Left ventricle myocardium inferior (tissue), 1 donor: ENCODE results near the gene ZDHHC5. TPM values are rescaled to one million over a fixed set of nuclear protein-coding genes. Genes with fewer than 3 reads are reported as not detected.

Source experiments
- DNase-seq: peaks from one replicate; pipeline ENCODE4 v3.0.0-alpha.2; 2020
- H3K27ac ChIP-seq: fragments of 200-600 bp; replicated peaks from 2 replicates; pipeline ENCODE4 v1.8.0; 2021
- H3K27me3 ChIP-seq: fragments of 200-600 bp; 2 replicates; pipeline ENCODE4 v1.8.0; 2021; ENCODE audit warnings: low read depth
- H3K36me3 ChIP-seq: fragments of 200-600 bp; 2 replicates; pipeline ENCODE4 v1.8.0; 2021
- H3K4me1 ChIP-seq: fragments of 200-600 bp; 2 replicates; pipeline ENCODE4 v1.8.0; 2021
- H3K4me3 ChIP-seq: fragments of 200-600 bp; 2 replicates; pipeline ENCODE4 v1.8.0; 2021; ENCODE audit warnings: mild to moderate bottlenecking, moderate library complexity
- H3K9me3 ChIP-seq: fragments of 200-600 bp; replicated peaks from 2 replicates; pipeline ENCODE4 v1.8.0; 2021
- CTCF ChIP-seq: fragments of 200-600 bp; IDR thresholded peaks from 2 replicates; pipeline ENCODE4 v1.8.0; 2021; ENCODE audit warnings: antibody characterized with exemption, mild to moderate bottlenecking, borderline replicate concordance
- intact Hi-C: fragments of 100-400 bp; cut with micrococcal nuclease; formaldehyde crosslinking; loops from one replicate; pipeline ENCODE4 v1.11.0; 2022
- microRNA-seq: library from miRNA; unstranded; fragments of <30 nt; microRNA quantifications from one replicate; pipeline ENCODE4 v1.2.0, GENCODE V29; 2020
- total RNA-seq: library from RNA; stranded (reverse); fragmentation: NEBNext Ultra II Directional; extraction: Animal tissue kit (Norgen Biotek cat#: 25700); gene quantifications from one replicate; pipeline ENCODE4 v1.2.1, GENCODE V29; 2021
- donor health status: DM: no; HTN: yes; CAD: no; lungs with severe emphysema.

The ZDHHC5 gene
- total RNA-seq, 1 donor from 2014 or later = 45.8 TPM

- intact Hi-C loops = no loop called here
- peaks cover 52% of the 10 kb centered on the region for H3K4me1 ChIP-seq
- peak overlapping the region; percentile 14 for H3K27ac ChIP-seq
- peaks cover 44% of the 10 kb centered on the region for H3K36me3 ChIP-seq
- H3K27me3 ChIP-seq = no peaks in the 10 kb centered on the region
- no peak for DNase-seq
- no peak for TF ChIP-seq CTCF
- no peak overlapping the region for H3K4me3 ChIP-seq
- H3K9me3 ChIP-seq = no peaks in the 10 kb centered on the region
Measured at GRCh38 chr11:57745206-57745605, 77.3 kb downstream of the ZDHHC5 start.

DNA sequence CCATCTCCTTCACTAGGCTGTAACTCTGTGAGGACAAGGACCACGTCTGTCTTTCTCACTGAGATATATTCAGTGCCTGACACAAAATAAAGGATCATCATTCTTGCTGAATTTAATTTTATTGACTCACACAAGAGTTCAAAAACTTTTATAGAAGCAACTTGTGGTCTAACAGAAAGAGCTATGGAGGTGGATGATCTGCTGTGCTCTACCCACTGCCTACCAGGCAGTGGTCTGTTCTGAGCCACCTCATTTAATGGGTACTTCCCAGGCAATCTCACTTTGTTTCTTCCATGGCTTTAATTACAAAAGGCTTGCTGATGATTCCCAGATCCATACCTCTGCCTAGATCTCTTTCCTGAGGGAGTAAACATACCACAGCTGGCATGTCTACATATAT, 79.0 kb downstream of the ZDHHC5 start:
- H3K27me3 ChIP-seq = no peaks in the 10 kb centered on the region
- H3K36me3 ChIP-seq = peaks cover 43% of the 10 kb centered on the region
- intact Hi-C loops = no loop called here
- H3K27ac ChIP-seq = no peak overlapping the region
- no peak overlapping the region for H3K4me3 ChIP-seq
- DNase-seq = no peak
- no peaks in the 10 kb centered on the region for H3K9me3 ChIP-seq
- TF ChIP-seq CTCF = no peak
- peaks cover 38% of the 10 kb centered on the region for H3K4me1 ChIP-seq

Small RNAs within 50 kb of the gene (microRNA-seq; reads per million reads assigned to microRNA genes)
- 6,565 reads per million, percentile 93 among the genes with 10 or more reads in this experiment for gene MIR130A

Other genes starting within 250 kb of the ZDHHC5 start
- gene SLC43A3, start 241.0 kb upstream of the ZDHHC5 start, total RNA-seq = 21.0 TPM
- gene RTN4RL2, start 207.6 kb upstream of the ZDHHC5 start, total RNA-seq = 1.3 TPM
- 4.3 TPM for gene SLC43A1, start 152.4 kb upstream of the ZDHHC5 start, total RNA-seq
- 61.0 TPM for gene TIMM10, start 137.4 kb upstream of the ZDHHC5 start, total RNA-seq
- gene SMTNL1, start 130.5 kb upstream of the ZDHHC5 start, total RNA-seq = not detected
- gene UBE2L6, start 100.4 kb upstream of the ZDHHC5 start, total RNA-seq = 19.0 TPM
- gene SERPING1, start 70.4 kb upstream of the ZDHHC5 start, total RNA-seq = 94.6 TPM
- gene YPEL4, start 18.2 kb upstream of the ZDHHC5 start, total RNA-seq = 0.55 TPM
- gene CLP1, start 10.4 kb upstream of the ZDHHC5 start, total RNA-seq = 6.0 TPM
- gene MED19, start 44.1 kb downstream of the ZDHHC5 start, total RNA-seq = 9.4 TPM
- 64.3 TPM for gene TMX2, start 44.5 kb downstream of the ZDHHC5 start, total RNA-seq
- 78.8 TPM for gene SELENOH, start 73.4 kb downstream of the ZDHHC5 start, total RNA-seq
- gene BTBD18, start 83.7 kb downstream of the ZDHHC5 start, total RNA-seq = not detected
- 58.9 TPM for gene CTNND1, start 93.7 kb downstream of the ZDHHC5 start, total RNA-seq